WTC11 (cell line): ENCODE measurements around the gene C1S. TPM values are rescaled to one million over a fixed set of nuclear protein-coding genes. Genes with fewer than 3 reads are reported as not detected.
"Not testable (repeated sequence)": the region's sequence is repeated elsewhere in the genome, so short reads cannot be mapped to it uniquely, and the experiment has no call there.

Experiments
- ATAC-seq: fragments of 200-7000 bp; cut with Tn5 transposase; 2 replicates; pipeline ENCODE4 v1.10.0; 2021; ENCODE audit warnings: mild to moderate bottlenecking, moderate library complexity
- CTCF ChIA-PET: fragments of 300-600 bp; sonication (Branson Sonifier 250); formaldehyde crosslinking; loops from one replicate; lab custom pipeline; 2021; ENCODE audit warnings: antibody characterized with exemption; lab: Charles Lee
- POLR2A ChIA-PET: fragments of 350-600 bp; sonication (Branson Sonifier 250); formaldehyde crosslinking; loops from one replicate; lab custom pipeline; 2021; ENCODE audit warnings: antibody characterized with exemption; lab: Charles Lee
- DNase-seq: peaks from one replicate; pipeline ENCODE4 v3.0.0; 2021; ENCODE audit warnings: low spot score
- H3K27ac Mint-ChIP-seq: 2 replicates; pipeline ENCODE4 v1.8.0; 2021; ENCODE audit warnings: mixed read lengths
- H3K27me3 Mint-ChIP-seq: 2 replicates; pipeline ENCODE4 v1.8.0; 2021; ENCODE audit warnings: low read depth, mild to moderate bottlenecking, moderate library complexity, mixed read lengths
- H3K36me3 Mint-ChIP-seq: 2 replicates; pipeline ENCODE4 v1.8.0; 2021; ENCODE audit warnings: mixed read lengths
- H3K4me1 Mint-ChIP-seq: 2 replicates; pipeline ENCODE4 v1.8.0; 2022; ENCODE audit warnings: mixed read lengths
- H3K4me3 Mint-ChIP-seq: 2 replicates; pipeline ENCODE4 v1.8.0; 2021; ENCODE audit warnings: mild to moderate bottlenecking, moderate library complexity, mixed read lengths
- H3K9me3 Mint-ChIP-seq: 2 replicates; pipeline ENCODE4 v1.8.0; 2021; ENCODE audit warnings: mixed read lengths
- AFF4 ChIP-seq: sonication (generic); formaldehyde crosslinking; IDR thresholded peaks from 2 replicates; pipeline ENCODE4 v1.8.1; 2023; ENCODE audit warnings: mild to moderate bottlenecking, missing genetic modification reagents, borderline replicate concordance
- AR ChIP-seq: fragments of 250-450 bp; sonication (Bioruptor Pico); IDR thresholded peaks from 2 replicates; pipeline ENCODE4 v1.9.0; 2021; ENCODE audit warnings: mild to moderate bottlenecking
- EMX1 ChIP-seq: fragments of 250-450 bp; sonication (Bioruptor Pico); IDR thresholded peaks from 2 replicates; pipeline ENCODE4 v1.8.0; 2021; ENCODE audit warnings: mild to moderate bottlenecking
- JAZF1 ChIP-seq: fragments of 250-450 bp; sonication (Bioruptor Pico); IDR thresholded peaks from 2 replicates; pipeline ENCODE4 v1.9.0; 2021; ENCODE audit warnings: moderate library complexity, mild to moderate bottlenecking, inconsistent platforms
- NFYB ChIP-seq: sonication (generic); formaldehyde crosslinking; conservative IDR thresholded peaks from 2 replicates; pipeline ENCODE4 v1.8.0; 2022; ENCODE audit warnings: low read depth, missing genetic modification reagents
- SMAD3 ChIP-seq: sonication (generic); formaldehyde crosslinking; IDR thresholded peaks from 2 replicates; pipeline ENCODE4 v1.8.0; 2022; ENCODE audit warnings: missing genetic modification reagents, mild to moderate bottlenecking, borderline replicate concordance
- SMAD4 ChIP-seq: sonication (generic); formaldehyde crosslinking; IDR thresholded peaks from 2 replicates; pipeline ENCODE4 v1.8.0; 2022; ENCODE audit warnings: mild to moderate bottlenecking, missing genetic modification reagents
- TEAD1 ChIP-seq: sonication (generic); formaldehyde crosslinking; IDR thresholded peaks from 2 replicates; pipeline ENCODE4 v1.8.0; 2022; ENCODE audit warnings: mild to moderate bottlenecking, missing genetic modification reagents
- ZNF121 ChIP-seq: sonication (generic); formaldehyde crosslinking; IDR thresholded peaks from 2 replicates; pipeline ENCODE4 v1.8.0; 2023; ENCODE audit warnings: missing genetic modification reagents
- total RNA-seq: library from RNA; stranded (reverse); gene quantifications from 3 replicates; pipeline ENCODE4 v1.2.3, GENCODE V29; 2021
- TF ChIP-seq, protein P1 (sequence below): fragments of 250-450 bp; sonication (Bioruptor Pico); IDR thresholded peaks from 2 replicates; pipeline ENCODE4 v1.9.0; 2021; ENCODE audit warnings: mild to moderate bottlenecking, borderline replicate concordance

C1S gene
- total RNA-seq, 1 experiment from 2014 or later: 7.6 TPM

DNA sequence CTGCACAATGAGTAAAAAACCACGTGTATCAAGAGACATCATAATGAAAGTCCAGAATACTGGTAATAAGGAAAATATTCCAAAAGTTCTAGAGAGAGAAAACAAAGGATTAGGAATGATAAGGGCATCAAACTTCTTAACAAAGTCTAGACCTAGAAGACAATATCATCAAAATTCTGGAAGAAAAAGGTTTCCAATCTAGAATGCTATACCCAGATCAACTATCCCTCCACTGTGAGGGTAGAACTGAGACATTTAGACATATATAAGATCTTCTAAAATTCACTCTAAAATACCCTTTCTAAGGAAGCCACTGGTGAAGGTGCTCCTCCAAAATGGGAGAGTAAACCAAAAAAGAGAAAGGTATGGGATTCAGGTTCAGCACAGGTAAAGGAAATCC is 45.6 kb downstream of the C1S start (continued):
- TF ChIP-seq, protein P1, sequence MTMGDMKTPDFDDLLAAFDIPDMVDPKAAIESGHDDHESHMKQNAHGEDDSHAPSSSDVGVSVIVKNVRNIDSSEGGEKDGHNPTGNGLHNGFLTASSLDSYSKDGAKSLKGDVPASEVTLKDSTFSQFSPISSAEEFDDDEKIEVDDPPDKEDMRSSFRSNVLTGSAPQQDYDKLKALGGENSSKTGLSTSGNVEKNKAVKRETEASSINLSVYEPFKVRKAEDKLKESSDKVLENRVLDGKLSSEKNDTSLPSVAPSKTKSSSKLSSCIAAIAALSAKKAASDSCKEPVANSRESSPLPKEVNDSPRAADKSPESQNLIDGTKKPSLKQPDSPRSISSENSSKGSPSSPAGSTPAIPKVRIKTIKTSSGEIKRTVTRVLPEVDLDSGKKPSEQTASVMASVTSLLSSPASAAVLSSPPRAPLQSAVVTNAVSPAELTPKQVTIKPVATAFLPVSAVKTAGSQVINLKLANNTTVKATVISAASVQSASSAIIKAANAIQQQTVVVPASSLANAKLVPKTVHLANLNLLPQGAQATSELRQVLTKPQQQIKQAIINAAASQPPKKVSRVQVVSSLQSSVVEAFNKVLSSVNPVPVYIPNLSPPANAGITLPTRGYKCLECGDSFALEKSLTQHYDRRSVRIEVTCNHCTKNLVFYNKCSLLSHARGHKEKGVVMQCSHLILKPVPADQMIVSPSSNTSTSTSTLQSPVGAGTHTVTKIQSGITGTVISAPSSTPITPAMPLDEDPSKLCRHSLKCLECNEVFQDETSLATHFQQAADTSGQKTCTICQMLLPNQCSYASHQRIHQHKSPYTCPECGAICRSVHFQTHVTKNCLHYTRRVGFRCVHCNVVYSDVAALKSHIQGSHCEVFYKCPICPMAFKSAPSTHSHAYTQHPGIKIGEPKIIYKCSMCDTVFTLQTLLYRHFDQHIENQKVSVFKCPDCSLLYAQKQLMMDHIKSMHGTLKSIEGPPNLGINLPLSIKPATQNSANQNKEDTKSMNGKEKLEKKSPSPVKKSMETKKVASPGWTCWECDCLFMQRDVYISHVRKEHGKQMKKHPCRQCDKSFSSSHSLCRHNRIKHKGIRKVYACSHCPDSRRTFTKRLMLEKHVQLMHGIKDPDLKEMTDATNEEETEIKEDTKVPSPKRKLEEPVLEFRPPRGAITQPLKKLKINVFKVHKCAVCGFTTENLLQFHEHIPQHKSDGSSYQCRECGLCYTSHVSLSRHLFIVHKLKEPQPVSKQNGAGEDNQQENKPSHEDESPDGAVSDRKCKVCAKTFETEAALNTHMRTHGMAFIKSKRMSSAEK (CRISPR knock-in tag): no peak
- TF ChIP-seq NFYB (CRISPR knock-in tag) (no peak), SMAD3 (CRISPR knock-in tag) (no peak)

DNA sequence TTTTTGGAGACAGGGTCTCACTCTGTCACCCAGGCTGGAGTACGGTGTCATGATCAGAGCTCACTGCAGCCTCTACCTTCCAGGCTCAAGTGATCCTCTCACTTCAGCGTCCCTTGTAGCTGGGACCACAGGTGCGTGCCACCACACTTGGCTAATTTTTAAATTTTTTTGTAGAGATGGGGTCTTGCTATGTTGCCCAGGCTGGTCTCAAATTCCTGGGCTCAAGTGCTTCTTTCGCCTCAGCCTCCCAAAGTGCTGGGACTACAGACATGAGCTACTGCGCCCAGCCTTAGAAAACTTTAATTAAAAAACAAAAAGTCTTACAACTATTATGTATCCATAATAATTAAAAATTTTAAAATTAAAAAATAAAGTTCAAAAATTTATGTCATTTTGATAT is 46.7 kb downstream of the C1S start:
- H3K36me3 Mint-ChIP-seq: peaks cover 18% of the 10 kb centered on the region
- DNase-seq, ATAC-seq, H3K27ac Mint-ChIP-seq, H3K4me1 Mint-ChIP-seq, H3K4me3 Mint-ChIP-seq, H3K27me3 Mint-ChIP-seq: not testable (repeated sequence)
- ChIA-PET POLR2A (interaction anchor here (2.5 kb wide), 1 partner anchor 163 kb away, joined by 19 read pairs; the partner anchor contains the start of genes C12orf57 and RNU7-1), CTCF (interaction anchor here (0.5 to 3.6 kb wide), 14 partner anchors 14 to 255 kb away, joined by 3 to 63 read pairs (median 7); partner anchors contain the start of genes C12orf57, C1R, C1S and LPCAT3)
- peak; percentile 87; the same call in 1 of the 2 replicates for TF ChIP-seq ZNF121 (CRISPR knock-in tag)
- peaks cover 12% of the 10 kb centered on the region for H3K9me3 Mint-ChIP-seq

GRCh38 chr12:7107636-7108002 is 47.1 kb downstream of the C1S start:
- ChIA-PET CTCF (interaction anchor here (0.5 to 3.6 kb wide), 26 partner anchors 15 to 306 kb away, joined by 3 to 63 read pairs (median 6); partner anchors contain the start of genes C12orf57, C1R, C1S and CLSTN3), POLR2A (interaction anchor here (1.3 to 2.5 kb wide), 4 partner anchors 37 to 164 kb away, joined by 6 to 19 read pairs (median 12); partner anchors contain the start of genes C12orf57, C1S and RNU7-1)
- no peak for ATAC-seq

More at GRCh38 chr12:7107636-7108002, 47.1 kb downstream of the C1S start:
- TF ChIP-seq JAZF1 (no peak), AFF4 (CRISPR knock-in tag) (no peak), TEAD1 (CRISPR knock-in tag) (no peak), SMAD4 (CRISPR knock-in tag) (no peak), AR (no peak), EMX1 (CRISPR knock-in tag) (no peak)
- TF ChIP-seq, protein P1 (CRISPR knock-in tag): no peak
- peak overlapping the region; percentile 68; the same call in 1 of the 2 replicates for H3K27ac Mint-ChIP-seq
- peaks cover 8% of the 10 kb centered on the region for H3K4me1 Mint-ChIP-seq
- H3K9me3 Mint-ChIP-seq: peaks cover 12% of the 10 kb centered on the region
- no peak for DNase-seq
- peak overlapping the region; percentile 89 for H3K4me3 Mint-ChIP-seq
- H3K36me3 Mint-ChIP-seq: peaks cover 18% of the 10 kb centered on the region
- H3K27me3 Mint-ChIP-seq: no peaks in the 10 kb centered on the region
